NCI-H1417 treated with DMSO at 0.1 percent for 48 hours (cell line): ENCODE results near the gene IFNG.

Source experiments
- DNase-seq: peaks from one replicate; lab custom pipeline; 2025; lab: John Stamatoyannopoulos, UW

Gene IFNG

GRCh38 chr12:68166317-68166831, 6.8 kb upstream of the IFNG start:
- DNase-seq = no peak

- DNase-seq = no peak
These were observed 4.1 kb upstream of the IFNG start for GRCh38 chr12:68163560-68164081.

- no peak for DNase-seq
These were observed 2.8 kb upstream of the IFNG start for GRCh38 chr12:68162374-68162773.

GRCh38 chr12:68158432-68158831, 1.1 kb downstream of the IFNG start:
- DNase-seq = no peak

GRCh38 chr12:68157380-68157779, 2.2 kb downstream of the IFNG start:
- DNase-seq = no peak

GRCh38 chr12:68156636-68157035, 2.9 kb downstream of the IFNG start:
- no peak for DNase-seq

- DNase-seq = no peak
These were observed 4.8 kb downstream of the IFNG start for GRCh38 chr12:68154779-68155178.

GRCh38 chr12:68148261-68148951, 11.1 kb downstream of the IFNG start:
- no peak for DNase-seq

- DNase-seq = no peak
These were observed 19.0 kb downstream of the IFNG start for GRCh38 chr12:68140556-68140955.

- no peak for DNase-seq
These were observed 19.6 kb downstream of the IFNG start for GRCh38 chr12:68139941-68140340.

- DNase-seq = no peak
These were observed 20.5 kb downstream of the IFNG start for GRCh38 chr12:68139001-68139400.

- no peak for DNase-seq
These were observed 21.1 kb downstream of the IFNG start for GRCh38 chr12:68138480-68138879.

GRCh38 chr12:68137335-68137830, 22.2 kb downstream of the IFNG start:
- DNase-seq = no peak

GRCh38 chr12:68135520-68135919, 24.0 kb downstream of the IFNG start:
- no peak for DNase-seq

- no peak for DNase-seq
These were observed 27.6 kb downstream of the IFNG start for GRCh38 chr12:68131867-68132414.

GRCh38 chr12:68129979-68130378, 29.6 kb downstream of the IFNG start:
- DNase-seq = no peak

- no peak for DNase-seq
These were observed 37.2 kb downstream of the IFNG start for GRCh38 chr12:68122236-68122920.

GRCh38 chr12:68121143-68121542, 38.4 kb downstream of the IFNG start:
- no peak for DNase-seq

GRCh38 chr12:68119724-68120211, 39.8 kb downstream of the IFNG start:
- no peak for DNase-seq

GRCh38 chr12:68119250-68119649, 40.3 kb downstream of the IFNG start:
- no peak for DNase-seq

- DNase-seq = no peak
These were observed 41.3 kb downstream of the IFNG start for GRCh38 chr12:68118096-68118755.

- no peak for DNase-seq
These were observed 41.9 kb downstream of the IFNG start for GRCh38 chr12:68117661-68118060.
